Kidney tubule cell (primary cell): ENCODE measurements around the gene ARFGAP1.
A peak's percentile ranks its signal among the peaks of the same experiment; 100 is the strongest.

ENCODE experiments used
- DNase-seq: peaks from one replicate; pipeline ENCODE4 v3.0.0-alpha.2; 2018; ENCODE audit warnings: low spot score

Gene ARFGAP1

GRCh38 chr20:63272105-63273058 lies at the start of gene ARFGAP1:
Gene ARFGAP1 (plus strand): TSS chr20:63272813. CDS start chr20:63275581, 2,768 bp downstream.
- peak; percentile 89 for DNase-seq

GRCh38 chr20:63223121-63223825 lies 49.3 kb upstream of the ARFGAP1 start:
- DNase-seq: peak; percentile 51

GRCh38 chr20:63223826-63224207 lies 48.8 kb upstream of the ARFGAP1 start:
- no peak for DNase-seq

GRCh38 chr20:63224412-63225081 lies 48.1 kb upstream of the ARFGAP1 start:
- DNase-seq: peak; percentile 91

GRCh38 chr20:63225082-63225454 lies 47.5 kb upstream of the ARFGAP1 start:
- no peak for DNase-seq

GRCh38 chr20:63226042-63226943 lies 46.3 kb upstream of the ARFGAP1 start:
- DNase-seq: peak; percentile 59

GRCh38 chr20:63227260-63227659 lies 45.4 kb upstream of the ARFGAP1 start:
- DNase-seq: no peak

GRCh38 chr20:63228806-63229205 lies 43.8 kb upstream of the ARFGAP1 start:
- DNase-seq: no peak

- peak; percentile 71 for DNase-seq
Observed at GRCh38 chr20:63230800-63231268, 41.8 kb upstream of the ARFGAP1 start.

- peak; percentile 99 for DNase-seq
Observed at GRCh38 chr20:63232235-63233060, 40.2 kb upstream of the ARFGAP1 start.

GRCh38 chr20:63233061-63233344 lies 39.6 kb upstream of the ARFGAP1 start:
- no peak for DNase-seq

- DNase-seq: no peak
Observed at GRCh38 chr20:63233924-63234323, 38.7 kb upstream of the ARFGAP1 start.

- DNase-seq: peak; percentile 72
Observed at GRCh38 chr20:63234693-63235398, 37.8 kb upstream of the ARFGAP1 start.

GRCh38 chr20:63235399-63235983 lies 37.1 kb upstream of the ARFGAP1 start, which contains the start of gene BIRC7:
Gene BIRC7 (plus strand): TSS chr20:63235905. CDS start chr20:63236097, 192 bp downstream.
- no peak for DNase-seq

- no peak for DNase-seq
Observed at GRCh38 chr20:63236116-63236837, 36.3 kb upstream of the ARFGAP1 start.

GRCh38 chr20:63238031-63238430 lies 34.6 kb upstream of the ARFGAP1 start:
- no peak for DNase-seq

GRCh38 chr20:63238514-63239125 lies 34.0 kb upstream of the ARFGAP1 start:
- no peak for DNase-seq

- DNase-seq: no peak
Observed at GRCh38 chr20:63239431-63239830, 33.2 kb upstream of the ARFGAP1 start.
